Erythroblast (primary cell): Measurements from ENCODE around the gene SPEF2.
"Not testable (repeated sequence)": the region's sequence is repeated elsewhere in the genome, so short reads cannot be mapped to it uniquely, and the experiment has no call there.

Experiments used
- DNase-seq, 2 experiments: peaks; one replicate each; lab custom pipeline; 2025; lab: John Stamatoyannopoulos, UW
- GATA1 ChIP-seq: IDR thresholded peaks from 2 replicates; pipeline ENCODE4 v1.6.1; 2011; ENCODE audit warnings: low read depth, mild to moderate bottlenecking, control low read depth, low read length, moderate library complexity
- POLR2A ChIP-seq: IDR thresholded peaks from 2 replicates; pipeline ENCODE4 v1.6.1; 2011; ENCODE audit warnings: mild to moderate bottlenecking, low read length

The SPEF2 gene

DNA sequence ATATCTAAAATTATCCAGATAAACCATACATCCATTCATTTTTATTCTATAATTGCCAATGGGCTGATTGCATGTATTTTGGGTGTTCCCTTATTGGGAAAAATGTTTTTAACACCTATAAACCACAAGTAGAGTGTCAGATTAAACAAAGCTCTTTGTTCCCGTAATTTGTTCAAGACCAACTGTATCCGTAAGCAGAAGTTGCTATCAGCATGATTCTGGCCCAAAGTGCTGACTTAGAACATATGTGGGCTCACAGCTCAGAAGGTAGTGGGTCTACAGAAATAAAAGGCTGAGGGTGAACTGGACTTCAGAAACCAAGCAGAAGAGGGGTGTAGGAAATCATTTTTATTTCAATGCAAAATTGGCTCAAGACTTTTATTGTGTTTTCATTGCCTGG, 215.6 kb downstream of the SPEF2 start:
- no peak for DNase-seq
- TF ChIP-seq POLR2A: no peak

DNA sequence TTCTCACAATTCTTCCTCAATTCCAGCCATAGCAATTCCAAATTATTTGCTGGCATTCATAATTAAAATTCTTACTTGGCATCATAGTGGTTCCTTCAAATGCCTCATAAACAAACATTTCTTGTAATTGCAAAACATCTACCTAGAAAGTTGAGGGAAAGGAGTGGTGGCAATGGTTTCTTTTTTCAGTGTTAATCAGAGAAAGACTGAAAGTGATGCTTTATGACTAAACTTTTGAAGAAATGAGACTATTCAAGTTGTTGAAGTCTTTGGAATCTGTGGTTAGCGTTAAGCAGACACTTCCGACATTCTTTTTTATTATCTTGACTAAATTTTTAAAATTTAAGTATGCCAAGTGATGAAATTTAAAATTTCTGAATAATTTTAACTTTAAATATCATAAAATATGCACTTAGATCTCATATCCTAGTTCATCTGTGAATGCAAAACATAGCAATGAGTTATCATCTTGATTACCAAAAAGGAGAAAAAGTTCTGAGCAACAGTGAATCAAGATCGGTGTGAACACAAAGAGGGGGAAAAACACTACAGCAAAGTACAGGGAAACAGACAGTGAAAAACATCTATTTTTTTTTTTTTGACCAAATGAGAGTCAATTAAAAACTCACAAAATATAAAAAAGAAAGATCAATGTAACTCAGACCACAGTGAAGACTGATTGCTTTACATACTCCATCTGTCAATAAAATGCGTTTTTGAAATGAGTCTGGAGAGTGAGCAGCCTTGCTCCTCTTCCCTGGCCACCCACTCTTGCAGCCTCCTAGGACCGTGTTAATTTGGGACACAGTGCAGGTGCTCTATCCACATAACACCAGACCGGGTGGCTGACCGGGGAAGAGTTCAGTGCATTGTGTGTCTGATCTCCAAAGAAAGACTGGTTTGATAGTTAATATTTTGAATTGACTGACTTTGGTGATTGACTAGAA, 218.4 kb downstream of the SPEF2 start:
- DNase-seq: no peak
- TF ChIP-seq GATA1 (no peak), POLR2A (no peak)

DNA sequence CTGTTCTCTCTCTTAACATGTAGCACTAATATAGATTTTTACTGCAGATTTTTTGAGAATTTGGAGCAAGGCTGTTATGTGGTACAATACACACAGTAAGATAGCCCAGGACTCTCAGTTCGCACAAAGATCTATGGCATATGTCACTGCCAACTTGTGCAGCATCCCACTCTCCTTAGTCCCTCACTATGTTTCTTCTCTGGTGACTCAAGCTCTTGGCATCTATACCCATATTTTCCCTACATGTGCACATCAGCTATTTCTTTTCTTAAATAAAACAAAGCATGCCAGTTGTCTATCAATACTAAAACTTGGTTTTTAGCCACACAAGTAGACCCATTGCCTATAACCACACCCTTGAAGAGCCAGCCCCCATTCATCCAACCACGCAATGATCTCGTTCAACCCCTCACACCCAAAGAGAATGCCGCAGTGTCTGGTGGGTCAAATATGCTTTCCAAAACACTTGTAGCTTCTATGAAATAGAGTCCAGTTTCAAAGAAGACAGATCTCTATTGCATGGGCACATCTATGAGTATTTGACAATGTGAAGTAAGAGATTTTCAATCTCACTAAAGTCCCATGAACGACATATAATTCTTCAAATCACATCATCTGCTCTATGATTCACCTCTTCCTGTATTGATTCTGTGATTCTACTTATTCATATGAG, 220.8 kb downstream of the SPEF2 start:
- TF ChIP-seq POLR2A (no peak), GATA1 (no peak)
- DNase-seq: no peak

DNA sequence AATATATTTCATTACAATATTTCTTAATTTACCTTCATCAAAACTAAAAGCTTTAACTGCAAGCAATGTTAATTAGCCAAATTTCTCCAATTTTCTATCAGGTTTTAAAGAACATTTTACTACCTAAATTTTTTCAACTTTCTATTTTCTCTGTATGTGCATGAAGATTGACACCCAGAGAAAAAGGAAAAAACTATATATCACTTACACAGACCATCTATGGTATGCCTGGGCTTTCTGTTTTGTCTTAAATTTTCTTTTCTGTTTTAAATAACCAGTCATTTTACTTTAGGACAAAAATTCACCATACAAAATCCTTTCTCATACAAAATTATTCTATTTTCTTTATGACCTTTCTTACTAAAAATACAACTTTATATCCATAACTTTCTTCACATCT, 225.2 kb downstream of the SPEF2 start:
- DNase-seq: no peak
- TF ChIP-seq POLR2A (no peak), GATA1 (no peak)

DNA sequence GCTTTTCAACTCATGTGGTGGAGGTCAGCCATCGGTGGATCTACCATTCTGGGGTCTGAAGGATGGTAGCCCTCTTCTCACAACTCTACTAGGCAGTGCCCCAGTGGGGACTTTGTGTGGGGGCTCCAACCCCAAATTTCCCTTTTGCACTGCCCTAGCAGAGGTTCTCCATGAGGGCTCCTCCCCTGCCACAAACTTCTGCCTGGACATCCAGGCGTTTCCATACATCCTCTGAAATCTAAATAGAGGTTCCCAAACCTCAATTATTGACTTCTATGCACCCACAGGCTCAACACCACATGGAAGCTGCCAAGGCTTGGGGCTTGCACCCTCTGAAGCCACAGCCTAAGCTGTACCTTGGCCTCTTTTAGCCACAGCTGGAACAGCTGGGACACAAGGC, 227.8 kb downstream of the SPEF2 start:
- DNase-seq: not testable (repeated sequence)

DNA sequence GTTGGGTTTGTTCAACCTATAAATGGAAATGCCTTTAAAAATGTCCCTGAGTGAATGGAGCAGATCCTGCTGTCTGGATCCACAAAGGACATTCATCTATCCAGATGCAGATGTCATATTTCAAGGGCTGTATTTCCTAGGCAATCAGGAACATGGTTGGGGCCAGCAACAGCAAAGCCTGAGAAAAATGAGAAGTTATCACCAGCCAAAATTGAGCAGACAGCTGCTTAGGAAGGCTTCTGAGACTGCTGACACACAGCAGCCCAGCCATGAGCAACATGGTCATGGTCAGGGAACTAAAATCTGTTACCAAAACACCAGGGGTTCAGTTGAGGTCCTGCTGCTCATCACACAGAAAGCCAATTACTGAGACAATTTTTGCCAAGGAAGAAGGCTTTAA, 229.8 kb downstream of the SPEF2 start:
- DNase-seq: no peak
- TF ChIP-seq GATA1: no peak
- TF ChIP-seq POLR2A: no peak

DNA sequence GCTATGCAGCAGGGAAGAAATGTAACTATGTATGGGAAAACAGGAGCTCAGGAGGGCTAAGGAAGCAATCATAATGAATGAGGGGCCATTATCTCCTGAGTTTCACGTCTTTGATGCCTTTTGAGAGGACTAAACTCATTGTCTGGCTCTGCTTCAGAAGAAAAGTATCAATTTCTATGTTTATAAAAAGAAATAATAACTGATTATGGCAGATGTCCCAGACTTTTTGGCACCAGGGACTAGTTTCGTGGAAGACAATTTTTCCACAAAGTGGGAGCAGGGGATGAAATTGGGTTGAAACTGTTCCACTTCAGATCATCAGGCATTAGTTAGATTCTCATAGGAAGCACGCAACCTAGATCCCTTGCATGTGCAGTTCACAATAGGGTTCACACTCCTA, 230.3 kb downstream of the SPEF2 start:
- no peak for DNase-seq
- TF ChIP-seq GATA1 (no peak), POLR2A (no peak)

DNA sequence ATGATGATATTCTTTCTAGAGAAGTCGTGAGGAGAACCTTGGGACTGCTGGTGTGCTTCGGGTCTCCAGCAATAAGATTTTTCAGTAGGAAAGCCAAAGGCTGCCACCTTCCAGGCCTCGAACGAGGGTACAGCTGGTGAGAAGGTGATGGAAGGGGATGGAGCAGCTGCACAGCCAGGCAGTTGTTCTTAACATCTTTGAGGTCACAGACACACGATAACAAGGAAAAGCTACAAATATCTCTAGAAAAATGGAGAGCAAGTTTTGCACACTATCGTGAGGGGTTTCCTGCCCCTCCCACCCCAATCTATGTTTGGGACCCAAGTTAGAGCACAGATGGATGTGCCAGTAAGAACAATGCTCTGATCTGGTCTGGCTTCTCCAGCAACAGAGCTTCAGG, 232.2 kb downstream of the SPEF2 start:
- TF ChIP-seq GATA1 (no peak), POLR2A (no peak)
- no peak for DNase-seq

DNA sequence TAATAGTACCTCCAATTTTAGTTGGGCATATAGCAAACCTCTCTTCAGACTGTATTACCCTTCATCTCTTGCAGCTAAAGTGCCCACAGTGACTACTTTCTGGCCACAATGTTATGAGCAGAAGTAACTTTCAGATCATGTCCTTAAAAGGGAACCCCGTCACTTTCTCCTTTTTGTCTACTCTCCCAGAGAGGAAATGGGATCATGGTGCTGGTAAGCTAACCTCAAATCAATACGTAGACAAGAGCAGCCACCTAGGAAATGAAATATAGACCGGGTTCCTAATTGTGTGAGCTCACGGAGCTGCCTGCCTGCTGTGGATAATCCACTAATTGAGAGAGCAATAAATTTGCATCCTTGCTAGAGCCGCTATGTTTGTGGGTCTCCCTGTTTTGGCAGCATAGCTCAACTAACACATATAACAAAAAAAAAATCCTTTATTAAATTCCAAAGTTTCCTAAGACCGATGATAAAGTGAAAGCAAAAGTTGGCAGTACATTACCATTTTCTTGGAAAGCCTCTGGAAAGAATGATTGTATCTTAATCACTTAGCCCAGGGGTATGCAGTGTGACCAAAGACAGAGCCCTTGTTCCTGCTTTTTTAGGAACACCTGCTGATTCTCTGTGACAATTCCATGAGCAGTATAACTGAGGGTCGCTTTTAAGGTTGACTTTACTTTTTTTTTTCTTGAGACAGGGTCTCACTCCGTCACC, 233.5 kb downstream of the SPEF2 start:
- DNase-seq: no peak

DNA sequence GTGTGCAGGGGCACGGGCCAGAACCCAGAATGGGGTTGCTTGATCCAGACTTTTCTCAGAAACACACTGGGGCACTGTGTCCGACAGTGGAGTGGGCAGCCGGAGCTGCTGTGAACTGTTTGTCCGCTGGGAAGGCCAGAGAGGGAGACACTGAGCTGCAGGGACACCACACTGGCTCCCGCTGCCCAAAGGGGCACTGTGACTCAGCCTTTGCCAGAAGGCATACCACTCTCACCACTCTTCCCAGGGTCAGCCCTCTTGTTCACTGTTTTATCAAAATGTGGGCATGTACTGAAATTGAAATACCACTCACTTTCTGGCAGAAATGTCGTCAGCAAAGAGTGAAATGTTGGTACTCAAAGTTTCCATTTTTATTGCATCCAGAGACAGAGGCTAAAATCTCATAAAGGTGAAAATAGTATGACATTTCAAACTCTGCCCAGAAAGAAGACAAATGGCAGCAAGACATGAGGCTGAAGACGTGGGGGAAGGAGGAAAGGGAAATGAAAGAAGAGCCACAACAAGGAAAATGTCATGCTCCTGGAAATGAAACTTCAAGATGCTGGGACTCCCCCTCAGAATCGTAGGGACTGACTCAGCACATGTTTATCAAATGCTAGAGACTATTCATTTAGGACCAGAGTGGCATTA, 234.5 kb downstream of the SPEF2 start:
- no peak for TF ChIP-seq POLR2A
- TF ChIP-seq GATA1: no peak
- DNase-seq: no peak

More for the DNA sequence above, 233.5 kb downstream of the SPEF2 start:
- TF ChIP-seq POLR2A (no peak), GATA1 (no peak)

DNA sequence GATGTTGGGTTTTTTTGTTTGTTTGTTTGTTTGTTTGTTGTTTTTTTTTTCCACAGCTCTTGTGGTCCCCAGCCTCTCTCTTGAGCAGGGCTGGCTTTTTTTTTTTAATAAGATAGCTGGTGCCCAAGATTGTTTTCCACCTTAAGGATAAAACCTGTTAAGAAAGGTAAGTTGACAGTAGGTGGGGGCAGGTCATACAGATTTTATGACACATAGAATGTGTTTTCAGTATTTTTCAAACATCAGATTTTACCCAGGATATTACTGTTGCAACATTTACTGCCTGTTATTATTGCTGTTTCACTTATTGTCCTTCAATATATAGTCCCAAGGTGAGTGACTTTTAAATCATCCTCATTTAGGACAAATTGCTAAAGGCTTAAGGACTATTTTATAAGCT, 235.1 kb downstream of the SPEF2 start:
- TF ChIP-seq GATA1 (no peak), POLR2A (no peak)
- no peak for DNase-seq

DNA sequence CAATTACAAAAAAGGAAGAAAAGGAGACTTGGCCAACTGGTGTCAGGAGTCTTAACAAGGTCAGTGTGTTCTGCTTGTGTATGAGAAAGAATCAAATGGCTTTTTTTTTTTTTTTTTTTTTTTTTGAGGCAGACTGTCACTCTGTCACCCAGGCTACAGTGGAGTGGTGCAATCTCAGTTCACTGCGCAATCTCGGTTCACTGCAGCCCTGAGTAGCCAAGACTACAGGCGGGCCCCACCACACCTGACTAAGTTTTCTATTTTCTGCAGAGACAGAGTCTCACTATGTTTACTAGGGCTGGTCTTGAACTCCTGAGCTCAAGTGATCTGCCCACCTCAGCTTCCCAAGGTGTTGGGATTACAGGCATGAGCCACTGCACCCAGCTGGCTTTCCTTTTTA, 236.0 kb downstream of the SPEF2 start:
- DNase-seq: no peak
- no peak for TF ChIP-seq POLR2A
- no peak for TF ChIP-seq GATA1

DNA sequence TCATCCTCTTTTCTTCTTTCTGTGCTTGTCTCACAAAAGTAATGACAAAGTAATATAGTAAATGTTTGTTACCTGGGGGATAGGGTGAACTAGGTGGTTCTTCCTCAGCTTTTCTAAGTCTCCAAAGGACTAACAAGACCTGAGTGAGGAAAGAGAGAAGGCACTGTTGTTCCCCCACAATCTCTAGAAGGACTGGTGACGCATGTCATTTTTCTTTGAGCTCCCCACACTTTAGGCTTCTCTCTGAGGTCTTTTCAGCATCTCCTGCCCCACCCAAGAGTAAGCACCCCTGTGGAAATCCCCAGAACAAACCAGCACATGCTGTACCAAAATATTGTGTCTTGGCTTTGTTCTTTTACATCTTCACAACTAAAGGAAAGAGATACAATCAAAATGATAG, 236.6 kb downstream of the SPEF2 start:
- DNase-seq: no peak
- TF ChIP-seq GATA1 (no peak), POLR2A (no peak)

DNA sequence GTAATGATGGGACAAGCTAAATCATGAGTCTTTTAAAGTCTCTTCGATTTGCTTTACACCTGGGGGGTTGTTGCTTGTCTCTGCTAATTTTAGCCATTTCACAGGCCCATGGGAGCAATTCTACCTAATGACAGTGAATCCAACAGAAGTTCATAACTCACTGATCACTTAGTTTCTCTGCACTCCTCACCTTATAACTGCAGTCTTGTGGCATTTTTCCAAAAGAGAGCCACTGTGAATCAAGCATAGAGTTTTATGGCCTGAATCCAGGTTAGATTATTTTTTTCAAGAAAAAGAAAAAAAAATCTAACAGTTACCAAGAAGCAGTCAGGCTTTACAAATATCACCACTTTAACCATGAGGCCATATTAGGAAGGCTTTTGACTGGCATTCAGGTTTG, 237.5 kb downstream of the SPEF2 start:
- no peak for DNase-seq
- TF ChIP-seq GATA1 (no peak), POLR2A (no peak)

DNA sequence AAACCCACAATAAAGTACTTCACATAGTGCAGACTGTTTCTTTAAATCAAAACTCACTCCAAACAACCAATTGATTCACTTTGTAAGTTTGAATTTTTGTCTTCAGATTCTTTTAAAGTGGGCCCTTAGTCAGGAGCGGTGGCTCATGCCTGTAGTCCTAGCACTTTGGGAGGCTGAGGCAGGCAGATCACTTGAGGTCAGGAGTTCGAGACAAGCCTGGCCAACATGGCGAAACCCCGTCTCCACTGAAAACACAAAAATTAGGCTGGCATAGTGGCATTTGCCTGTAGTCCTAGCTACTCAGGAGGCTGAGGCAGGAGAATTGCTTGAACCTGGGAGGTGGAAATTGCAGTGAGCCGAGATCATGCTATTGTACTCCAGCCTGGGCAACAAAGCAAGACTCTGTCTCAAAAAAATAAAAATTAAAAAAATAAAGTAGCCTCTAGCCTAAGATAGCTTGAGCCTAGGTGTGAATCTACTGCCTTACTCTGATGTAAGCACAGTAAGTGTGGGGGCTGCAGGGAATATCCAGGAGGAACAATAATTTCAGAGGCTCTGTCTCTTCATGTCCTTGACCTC, 238.6 kb downstream of the SPEF2 start:
- DNase-seq: not testable (repeated sequence)
